ENCODE data around the gene MTHFD1L.

MTHFD1L gene

DNA sequence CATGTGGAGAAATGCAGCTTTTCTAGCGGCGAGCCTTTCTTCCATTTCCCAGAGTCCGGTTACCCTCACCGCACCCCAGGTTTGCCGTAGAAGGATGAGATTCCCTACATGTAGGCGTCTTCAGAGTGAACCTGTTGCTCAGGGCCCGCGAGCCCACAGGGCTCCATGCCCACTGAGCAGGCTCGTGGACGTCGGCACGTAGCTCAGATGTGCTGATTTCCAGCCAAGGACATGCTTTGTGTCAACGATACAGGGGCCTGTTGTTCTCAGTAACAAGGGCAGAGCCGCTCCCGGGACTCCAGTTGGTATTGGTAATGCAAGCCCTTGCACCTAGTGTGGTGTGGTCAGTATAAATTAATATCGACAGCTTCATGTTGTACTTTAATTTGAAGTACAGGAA is 159.6 kb downstream of the MTHFD1L start:
- no peak for TF ChIP-seq CTCF (conservative IDR thresholded peaks at IDR 0.05)
- H3K27ac ChIP-seq: peak overlapping the region; percentile 47

DNA sequence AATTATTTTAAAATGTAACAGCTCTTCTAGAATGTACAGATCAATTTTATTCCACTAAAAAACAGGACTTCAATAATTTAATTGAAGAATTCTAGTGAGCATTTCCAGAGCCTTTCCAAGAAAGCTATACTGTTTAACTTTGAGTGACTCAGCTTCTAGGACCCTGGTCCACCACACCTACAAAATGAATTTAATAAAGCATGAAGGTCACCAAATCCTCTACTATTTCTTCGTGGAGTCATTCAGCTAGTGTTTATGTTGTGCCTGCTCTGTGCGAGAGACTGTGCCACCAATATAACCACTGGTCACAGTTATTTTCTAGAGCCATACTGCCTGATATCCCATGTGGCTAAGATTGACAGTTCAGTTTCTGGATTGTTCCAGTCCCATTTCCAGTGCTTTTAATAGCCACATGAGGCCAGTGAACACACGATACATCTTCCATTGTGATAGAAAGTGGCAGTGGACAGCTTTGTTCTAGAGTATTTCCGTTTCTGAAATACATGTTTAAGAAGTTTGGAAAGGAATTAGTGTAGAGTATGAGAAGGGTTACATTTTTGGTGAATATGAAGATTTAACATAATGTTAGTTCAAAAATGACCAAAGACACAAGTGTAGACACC is 160.7 kb downstream of the MTHFD1L start:
- H3K27ac ChIP-seq: peak overlapping the region; percentile 47; the same call in 1 of the 2 replicates
- TF ChIP-seq CTCF (conservative IDR thresholded peaks at IDR 0.05): no peak

DNA sequence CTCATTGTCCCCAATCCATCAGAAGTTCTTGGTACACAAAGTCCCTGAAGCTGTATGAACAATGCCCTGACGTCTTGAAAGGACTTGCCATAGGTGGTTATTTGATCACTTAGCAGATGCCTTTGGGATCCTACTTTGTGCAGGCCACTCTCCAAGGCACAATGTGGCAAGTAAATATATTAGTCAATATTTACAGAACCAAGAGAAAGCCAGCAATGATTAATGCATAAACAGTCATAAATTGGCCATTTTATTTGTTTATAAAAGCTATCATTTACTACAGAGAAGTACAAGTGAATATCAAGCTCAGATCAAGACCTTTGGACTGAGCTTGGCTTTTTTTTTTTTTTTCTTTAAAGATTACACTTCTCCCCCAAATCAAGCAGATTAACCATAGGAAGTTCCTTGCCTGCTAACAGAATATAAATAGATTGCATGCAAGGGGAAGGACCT is 161.8 kb downstream of the MTHFD1L start:
- H3K27ac ChIP-seq: peak overlapping the region; percentile 46

DNA sequence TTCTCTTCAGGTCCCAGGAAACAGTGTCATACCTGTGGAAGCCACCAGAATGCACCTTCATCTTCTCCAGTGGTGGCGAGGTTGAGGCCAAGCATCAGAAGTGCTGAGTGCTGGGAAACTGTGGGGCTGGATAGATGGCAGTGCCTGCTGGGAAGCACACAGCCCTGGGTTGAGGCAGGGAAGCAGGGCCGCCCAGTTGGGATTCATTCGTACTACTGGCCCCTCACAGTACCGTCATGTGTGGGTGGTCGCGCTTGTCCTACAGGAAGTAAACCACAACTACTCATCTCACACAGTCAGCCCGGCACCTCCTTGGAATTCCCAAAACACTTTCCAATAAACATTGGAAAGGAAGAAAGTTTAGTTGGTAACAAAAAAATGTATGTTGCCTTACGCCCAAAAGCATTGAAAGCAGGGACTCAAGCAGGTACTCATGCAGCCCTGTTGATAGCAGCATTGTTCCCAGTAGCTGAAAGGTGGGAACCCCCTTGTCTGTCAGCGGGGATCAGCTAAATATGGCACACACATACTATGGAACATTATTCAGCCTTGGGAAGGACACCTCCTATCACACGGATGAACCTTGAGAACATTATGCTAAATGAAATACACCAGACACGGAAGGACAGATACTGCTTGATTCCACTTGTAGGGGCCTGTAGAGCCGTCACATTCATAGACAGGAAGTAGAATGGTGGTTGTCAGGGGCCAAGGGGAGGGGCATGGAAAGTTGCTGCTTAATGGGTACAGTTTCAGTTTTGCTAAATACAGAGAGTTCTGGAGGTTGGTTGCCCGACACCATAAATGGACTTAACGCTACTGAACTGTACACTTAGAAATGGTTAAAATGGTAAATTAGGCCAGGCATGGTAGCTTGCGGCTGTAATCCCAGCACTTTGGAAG is 162.7 kb downstream of the MTHFD1L start:
- no peak for TF ChIP-seq CTCF (conservative IDR thresholded peaks at IDR 0.05)
- peak overlapping the region; percentile 46 for H3K27ac ChIP-seq

More for the DNA sequence above, 161.8 kb downstream of the MTHFD1L start:
- no peak for TF ChIP-seq CTCF (conservative IDR thresholded peaks at IDR 0.05)

- H3K27ac ChIP-seq: no peak overlapping the region
- no peak for TF ChIP-seq CTCF (conservative IDR thresholded peaks at IDR 0.05)
Measured at GRCh38 chr6:151029970-151030369, 164.5 kb downstream of the MTHFD1L start.

- H3K27ac ChIP-seq: no peak overlapping the region
- TF ChIP-seq CTCF (conservative IDR thresholded peaks at IDR 0.05): no peak
Measured at GRCh38 chr6:151032034-151032433, 166.5 kb downstream of the MTHFD1L start.
